H1 (cell line): ENCODE measurements around the gene SCN7A. TPM values are rescaled to one million over a fixed set of nuclear protein-coding genes. Genes with fewer than 3 reads are reported as not detected.

ENCODE experiments used
- CTCF ChIA-PET: fragments of 300-600 bp; sonication (Branson Sonifier 250); formaldehyde crosslinking; loops from one replicate; lab custom pipeline; 2021; ENCODE audit not compliant: partially characterized antibody; lab: Charles Lee
- POLR2A ChIA-PET: fragments of 300-600 bp; sonication (Branson Sonifier 250); formaldehyde crosslinking; loops from one replicate; lab custom pipeline; 2021; ENCODE audit warnings: inconsistent platforms; ENCODE audit not compliant: partially characterized antibody; lab: Charles Lee
- DNase-seq, 2 experiments: peaks; one replicate each; pipeline versions ENCODE4 v3.0.0 to v3.0.0-alpha.2; 2010 to 2022; ENCODE audit warnings: low spot score in 2 of 2, low read depth in 1 of 2, mixed read lengths in 1 of 2
- FAIRE-seq: peaks from 2 replicates; lab custom pipeline; 2011; peaks lifted over from hg19 to GRCh38; lab: Jason Lieb, UNC
- H2AFZ ChIP-seq: 2 replicates; pipeline ENCODE4 v1.8.1; 2012; ENCODE audit warnings: low read length, inconsistent platforms
- H2AK5ac ChIP-seq: 2 replicates; pipeline ENCODE4 v1.6.1; 2013; ENCODE audit warnings: low read depth, low read length
- H2BK120ac ChIP-seq: replicated peaks from 2 replicates; pipeline ENCODE3; 2013; ENCODE audit warnings: low read depth, low read length, inconsistent platforms
- H2BK12ac ChIP-seq: 2 replicates; pipeline ENCODE4 v1.6.1; 2013; ENCODE audit warnings: low read depth, low read length
- H2BK15ac ChIP-seq: 2 replicates; pipeline ENCODE4 v1.6.1; 2013; ENCODE audit warnings: low read length
- H2BK20ac ChIP-seq: 2 replicates; pipeline ENCODE4 v1.6.1; 2013; ENCODE audit warnings: low read length
- H2BK5ac ChIP-seq: 2 replicates; pipeline ENCODE4 v1.6.1; 2013; ENCODE audit warnings: low read depth, low read length
- H3K14ac ChIP-seq: 2 replicates; pipeline ENCODE4 v1.6.1; 2013; ENCODE audit warnings: inconsistent platforms; ENCODE audit not compliant: insufficient read length
- H3K18ac ChIP-seq: 2 replicates; pipeline ENCODE4 v1.6.1; 2013; ENCODE audit warnings: low read length; ENCODE audit errors: extremely low read depth
- H3K23ac ChIP-seq: 2 replicates; pipeline ENCODE4 v1.6.1; 2013; ENCODE audit warnings: inconsistent platforms; ENCODE audit not compliant: insufficient read length
- H3K23me2 ChIP-seq: 2 replicates; pipeline ENCODE4 v1.6.1; 2013; ENCODE audit warnings: low read depth, low read length
- H3K27ac ChIP-seq: 2 replicates; pipeline ENCODE4 v1.6.1; 2011; ENCODE audit warnings: low read depth, low read length, inconsistent platforms
- H3K27me3 ChIP-seq, 4 experiments: replicated peaks in 1 of 4; 1 replicate in 1 of 4; 2 replicates in 3 of 4; pipeline versions ENCODE4 v1.6.1 to v1.8.1; 2011 to 2013; ENCODE audit warnings: low read length in 3 of 4, mild to moderate bottlenecking in 3 of 4, inconsistent platforms in 2 of 4, mixed read lengths in 2 of 4, moderate library complexity in 1 of 4; ENCODE audit not compliant: control insufficient read depth in 3 of 4, insufficient read depth in 3 of 4; ENCODE audit errors: extremely low read depth in 1 of 4
- H3K36me3 ChIP-seq, 4 experiments: 2 replicates each; pipeline versions ENCODE4 v1.6.1 to v1.8.1; 2011 to 2013; ENCODE audit warnings: mild to moderate bottlenecking in 4 of 4, low read length in 3 of 4, moderate library complexity in 2 of 4, control low read depth in 1 of 4, inconsistent platforms in 1 of 4; ENCODE audit not compliant: insufficient read depth in 4 of 4, control insufficient read depth in 2 of 4
- H3K4ac ChIP-seq: replicated peaks from 2 replicates; pipeline ENCODE3; 2013; ENCODE audit warnings: low read length, low read depth, mixed read lengths, inconsistent platforms; ENCODE audit not compliant: insufficient read length
- H3K4me1 ChIP-seq, 4 experiments: replicated peaks in 1 of 4; 1 replicate in 1 of 4; 2 replicates in 3 of 4; pipeline versions ENCODE4 v1.6.1 to v1.8.1; 2011 to 2013; ENCODE audit warnings: low read length in 3 of 4, inconsistent platforms in 2 of 4, mixed read lengths in 1 of 4; ENCODE audit not compliant: insufficient read depth in 4 of 4, control insufficient read depth in 3 of 4
- H3K4me2 ChIP-seq, 2 experiments: 2 replicates each; pipeline versions ENCODE4 v1.6.1 to v1.8.1; 2011 to 2013; ENCODE audit warnings: low read depth in 2 of 2, low read length in 2 of 2, control low read depth in 1 of 2, inconsistent platforms in 1 of 2, mild to moderate bottlenecking in 1 of 2; ENCODE audit not compliant: insufficient read depth in 1 of 2
- H3K4me3 ChIP-seq, 4 experiments: fragments of 200-600, 300-600 bp in 1 of 4; sonication (generic), shearing (Covaris generic), sonication (Bioruptor Twin) in 1 of 4; 2 replicates each; pipeline versions ENCODE4 v1.5.1 to v1.8.1; 2011 to 2016; ENCODE audit warnings: low read length in 4 of 4, low read depth in 3 of 4, control low read depth in 2 of 4, inconsistent platforms in 2 of 4, mild to moderate bottlenecking in 2 of 4, mixed read lengths in 1 of 4, moderate library complexity in 1 of 4; ENCODE audit not compliant: insufficient read depth in 2 of 4; ENCODE audit errors: extremely low read depth in 1 of 4
- H3K56ac ChIP-seq: replicated peaks from 2 replicates; pipeline ENCODE3; 2013; ENCODE audit warnings: low read depth, mild to moderate bottlenecking, mixed read lengths, low read length, inconsistent platforms; ENCODE audit not compliant: insufficient read length
- H3K79me1 ChIP-seq: 2 replicates; pipeline ENCODE4 v1.6.1; 2013; ENCODE audit warnings: low read depth, low read length, control low read depth
- H3K79me2 ChIP-seq, 2 experiments: 2 replicates each; pipeline versions ENCODE4 v1.6.1 to v1.8.1; 2012 to 2013; ENCODE audit warnings: low read length in 2 of 2, mild to moderate bottlenecking in 2 of 2, inconsistent platforms in 1 of 2; ENCODE audit not compliant: insufficient read depth in 2 of 2, control insufficient read depth in 1 of 2
- H3K9ac ChIP-seq, 4 experiments: replicated peaks in 1 of 4; 1 replicate in 1 of 4; 2 replicates in 3 of 4; pipeline versions ENCODE4 v1.6.1 to v1.8.1; 2011 to 2013; ENCODE audit warnings: low read depth in 3 of 4, low read length in 3 of 4, control low read depth in 2 of 4, mild to moderate bottlenecking in 2 of 4, moderate library complexity in 2 of 4, inconsistent platforms in 1 of 4; ENCODE audit errors: extremely low read depth in 1 of 4
- H3K9me3 ChIP-seq, 2 experiments: 2 replicates each; pipeline versions ENCODE4 v1.6.1 to v1.8.1; 2012 to 2013; ENCODE audit warnings: mild to moderate bottlenecking in 2 of 2, moderate library complexity in 2 of 2, control low read depth in 1 of 2, inconsistent platforms in 1 of 2, low read depth in 1 of 2, low read length in 1 of 2, mixed read lengths in 1 of 2; ENCODE audit not compliant: insufficient read depth in 2 of 2
- H4K20me1 ChIP-seq, 2 experiments: replicated peaks in 1 of 2; 2 replicates each; pipeline versions ENCODE3 to v1.8.1; 2011 to 2013; ENCODE audit warnings: inconsistent platforms in 2 of 2, low read length in 2 of 2, mild to moderate bottlenecking in 1 of 2; ENCODE audit not compliant: insufficient read depth in 2 of 2, control insufficient read depth in 1 of 2
- H4K5ac ChIP-seq: 2 replicates; pipeline ENCODE4 v1.6.1; 2013; ENCODE audit warnings: low read length, low read depth, mixed read lengths, inconsistent platforms; ENCODE audit not compliant: insufficient read length
- H4K8ac ChIP-seq: 2 replicates; pipeline ENCODE4 v1.8.0; 2013; ENCODE audit warnings: mild to moderate bottlenecking, moderate library complexity, low read length, inconsistent platforms; ENCODE audit not compliant: insufficient read depth; ENCODE audit errors: extremely low read depth
- H4K91ac ChIP-seq: replicated peaks from 2 replicates; pipeline ENCODE3; 2013; ENCODE audit warnings: low read length, mixed read lengths, inconsistent platforms; ENCODE audit not compliant: insufficient read length
- EGR1 ChIP-seq: IDR thresholded peaks from 2 replicates; pipeline ENCODE4 v1.6.1; 2011; ENCODE audit warnings: low read depth, low read length, borderline replicate concordance
- EP300 ChIP-seq, 2 experiments: IDR thresholded peaks; 1 replicate in 1 of 2; 2 replicates in 1 of 2; pipeline ENCODE4 v1.6.1; 2011 to 2012; ENCODE audit warnings: low read depth in 2 of 2, low read length in 2 of 2, mild to moderate bottlenecking in 2 of 2, borderline replicate concordance in 1 of 2, inconsistent platforms in 1 of 2, moderate library complexity in 1 of 2
- HDAC6 ChIP-seq: IDR thresholded peaks from one replicate; pipeline ENCODE4 v1.7.1; 2012; ENCODE audit warnings: low read depth, mild to moderate bottlenecking, inconsistent platforms, low read length, moderate library complexity
- KDM1A ChIP-seq: fragments of 200-600, 300-600 bp; sonication (generic); IDR thresholded peaks from 2 replicates; pipeline ENCODE4 v1.7.1; 2016; ENCODE audit warnings: mild to moderate bottlenecking, low read length, borderline replicate concordance
- POLR2AphosphoS5 ChIP-seq: IDR thresholded peaks from 2 replicates; pipeline ENCODE4 v1.6.1; 2011; ENCODE audit warnings: low read depth, low read length
- RAD21 ChIP-seq, 2 experiments: IDR thresholded peaks in 1 of 2; conservative IDR thresholded peaks in 1 of 2; 2 replicates each; pipeline ENCODE4 v1.6.1; 2011; ENCODE audit warnings: low read depth in 2 of 2, low read length in 2 of 2, improper control_type of control experiment in 1 of 2, inconsistent platforms in 1 of 2, mild to moderate bottlenecking in 1 of 2, moderate library complexity in 1 of 2
- SIN3A ChIP-seq, 2 experiments: IDR thresholded peaks in 1 of 2; conservative IDR thresholded peaks in 1 of 2; 2 replicates each; pipeline ENCODE4 v1.6.1; 2011 to 2012; ENCODE audit warnings: low read length in 2 of 2, improper control_type of control experiment in 1 of 2, low read depth in 1 of 2, mild to moderate bottlenecking in 1 of 2
- SP2 ChIP-seq: IDR thresholded peaks from 2 replicates; pipeline ENCODE4 v1.6.1; 2012; ENCODE audit warnings: mild to moderate bottlenecking, low read length, inconsistent platforms
- TBP ChIP-seq: IDR thresholded peaks from 2 replicates; pipeline ENCODE4 v1.6.1; 2011; ENCODE audit warnings: low read depth, low read length, improper control_type of control experiment
- WGBS, 2 experiments: shearing (Covaris generic) in 1 of 2; methylation state at CpG; one replicate each; pipeline versions ENCODE4 v1.1.6 to v1.1.7; 2013 to 2015; ENCODE audit warnings: low lambda C conversion rate in 2 of 2, mixed read lengths in 2 of 2, inconsistent platforms in 1 of 2, low coverage in 1 of 2, missing lambda C conversion rate in 1 of 2; ENCODE audit not compliant: insufficient replicate concordance in 2 of 2, insufficient coverage in 1 of 2, insufficient read length in 1 of 2; ENCODE audit errors: extremely low coverage in 1 of 2, missing lambda C conversion rate in 1 of 2; 5-methylcytosine and 5-hydroxymethylcytosine counted together
- polyA plus RNA-seq, 7 experiments: library from polyadenylated mRNA; depleted of rRNA in 3 of 7; stranded (reverse) in 5 of 7; unstranded in 2 of 7; fragments of >200 nt in 5 of 7; fragments of 200-250 nt in 2 of 7; gene quantifications; 1 replicate in 5 of 7; 2 replicates in 1 of 7; 4 replicates in 1 of 7; pipeline versions ENCODE4 v1.2.1 to v1.2.3, GENCODE V29; 2011 to 2013; ENCODE audit warnings: missing spikeins in 2 of 7, mixed read lengths in 2 of 7
- total RNA-seq: library from RNA; stranded (reverse); fragmentation: NEBNext Ultra II Directional; extraction: Animal tissue kit (Norgen Biotek cat#: 25700); gene quantifications from 2 replicates; pipeline ENCODE4 v1.2.1, GENCODE V29; 2021

The SCN7A gene
- total and polyA plus RNA-seq, 2 of the 8 experiments (the other 6 are each of a cell fraction or from before 2014, with no cell fraction given): 0.09 to 0.19 TPM

DNA sequence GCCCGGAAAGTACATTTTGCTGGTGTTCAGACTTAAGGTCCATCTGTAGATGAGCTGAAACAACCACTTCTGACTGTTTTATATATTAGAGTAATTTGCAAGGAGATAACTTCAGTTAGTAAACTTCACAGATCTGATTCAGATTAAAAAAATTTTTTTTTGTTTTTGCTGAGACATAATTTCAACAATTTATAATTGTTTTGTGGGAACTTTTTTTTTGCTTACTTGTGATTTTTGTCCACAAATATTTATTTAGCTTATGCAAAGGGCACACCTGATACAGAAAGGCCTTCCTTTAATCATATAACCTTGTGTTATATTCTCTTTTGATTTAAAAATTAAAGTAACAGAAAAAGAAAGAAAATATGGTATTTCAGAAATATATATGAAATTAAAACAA lies 108.7 kb downstream of the SCN7A start:
- DNase-seq: no peak
- Histone ChIP-seq H3K79me2 (no peaks in the 10 kb centered on the region), H2BK20ac (no peak overlapping the region), H4K91ac (no peak overlapping the region), H2AFZ (no peak overlapping the region), H2BK120ac (no peak overlapping the region), H3K4me1 (no peaks in the 10 kb centered on the region), H4K20me1 (no peaks in the 10 kb centered on the region), H3K23ac (no peak overlapping the region), H3K27ac (no peak overlapping the region), H3K4me2 (no peak overlapping the region), H3K56ac (no peak overlapping the region), H3K79me1 (no peaks in the 10 kb centered on the region), H2BK15ac (no peak overlapping the region), H3K14ac (no peak overlapping the region), H3K4ac (no peak overlapping the region), H4K5ac (no peak overlapping the region), H2BK12ac (no peak overlapping the region), H4K8ac (no peak overlapping the region), H2AK5ac (no peak overlapping the region), H2BK5ac (no peak overlapping the region), H3K9me3 (no peaks in the 10 kb centered on the region), H3K4me3 (no peak overlapping the region), H3K9ac (no peak overlapping the region), H3K23me2 (no peaks in the 10 kb centered on the region), H3K18ac (no peak overlapping the region), H3K27me3 (no peaks in the 10 kb centered on the region), H3K36me3 (no peaks in the 10 kb centered on the region)
- FAIRE-seq: no peak
- ChIA-PET CTCF (interaction anchor here (0.6 to 3.3 kb wide), 14 partner anchors 10 to 327 kb away, joined by 3 to 20 read pairs (median 3); partner anchors contain the start of gene SCN9A), POLR2A (no interaction called here)
- 94% methylated on average over 1 of the region's 1 CpG; no CpG with 5 or more reads in 1 of the 2 experiments for WGBS, 2 experiments
- no peak for TF ChIP-seq TBP
- TF ChIP-seq RAD21 (IDR thresholded peaks at IDR 0.05 in 1 of 2, conservative IDR thresholded peaks at IDR 0.05 in 1 of 2; ENCODE audit: low read depth in 2 of 2, low read length in 2 of 2): no peak
- no peak for TF ChIP-seq HDAC6
- TF ChIP-seq KDM1A: no peak
- TF ChIP-seq EP300 (IDR thresholded peaks at IDR 0.05; ENCODE audit: borderline replicate concordance in 1 of 2, low read depth in 2 of 2, low read length in 2 of 2): no peak
- no peak for TF ChIP-seq EGR1
- TF ChIP-seq SP2: no peak
- TF ChIP-seq POLR2AphosphoS5: no peak
- no peak for TF ChIP-seq SIN3A (conservative IDR thresholded peaks at IDR 0.05 in 1 of 2, IDR thresholded peaks at IDR 0.05 in 1 of 2; ENCODE audit: low read depth in 1 of 2, low read length in 2 of 2)
